Effector memory CD4-positive, alpha-beta T cell (primary cell): ENCODE data around the gene SNAP29.
"Not testable (repeated sequence)": the region's sequence is repeated elsewhere in the genome, so short reads cannot be mapped to it uniquely, and the experiment has no call there.

Experiments used
- DNase-seq, 3 donors: peaks; one replicate each; pipeline ENCODE4 v3.0.0-alpha.2; 2020
- H3K27ac ChIP-seq: 2 replicates; pipeline ENCODE4 v1.7.0; 2013; ENCODE audit warnings: mild to moderate bottlenecking, low read length, moderate library complexity; ENCODE audit not compliant: insufficient read depth, poor library complexity, severe bottlenecking
- H3K27me3 ChIP-seq: replicated peaks from 2 replicates; pipeline ENCODE4 v1.7.0; 2013; ENCODE audit warnings: mild to moderate bottlenecking, low read length; ENCODE audit not compliant: insufficient read depth, control insufficient read depth, poor library complexity, severe bottlenecking
- H3K36me3 ChIP-seq: 2 replicates; pipeline ENCODE4 v1.7.0; 2013; ENCODE audit warnings: mild to moderate bottlenecking, low read length, moderate library complexity; ENCODE audit not compliant: control insufficient read depth, insufficient read depth
- H3K4me1 ChIP-seq: 2 replicates; pipeline ENCODE4 v1.7.0; 2013; ENCODE audit warnings: low read length, mild to moderate bottlenecking; ENCODE audit not compliant: control insufficient read depth, insufficient read depth, poor library complexity, severe bottlenecking
- H3K4me3 ChIP-seq: 2 replicates; pipeline ENCODE4 v1.7.0; 2013; ENCODE audit warnings: low read length, low read depth, mild to moderate bottlenecking; ENCODE audit not compliant: insufficient read depth, poor library complexity, severe bottlenecking
- H3K9me3 ChIP-seq: 2 replicates; pipeline ENCODE4 v1.7.0; 2013; ENCODE audit warnings: mild to moderate bottlenecking, low read length, moderate library complexity; ENCODE audit not compliant: control insufficient read depth

The SNAP29 gene

GRCh38 chr22:20834206-20834605 lies 24.6 kb upstream of the SNAP29 start:
- H3K4me3 ChIP-seq, result no peak overlapping the region
- H3K36me3 ChIP-seq, result peaks cover 24% of the 10 kb centered on the region
- no peak overlapping the region for H3K27ac ChIP-seq
- DNase-seq, result no peak
- H3K9me3 ChIP-seq, result no peaks in the 10 kb centered on the region
- no peaks in the 10 kb centered on the region for H3K27me3 ChIP-seq
- peaks cover 2% of the 10 kb centered on the region for H3K4me1 ChIP-seq

- Histone ChIP-seq H3K36me3 (peaks cover 23% of the 10 kb centered on the region), H3K4me3 (no peak overlapping the region), H3K4me1 (peaks cover 2% of the 10 kb centered on the region), H3K27me3 (no peaks in the 10 kb centered on the region), H3K27ac (no peak overlapping the region), H3K9me3 (no peaks in the 10 kb centered on the region)
- no peak for DNase-seq
Observed at GRCh38 chr22:20834725-20835124, 24.1 kb upstream of the SNAP29 start.

GRCh38 chr22:20836987-20837823 lies 21.6 kb upstream of the SNAP29 start:
- Histone ChIP-seq H3K27me3 (no peaks in the 10 kb centered on the region), H3K36me3 (peaks cover 14% of the 10 kb centered on the region), H3K9me3 (no peaks in the 10 kb centered on the region), H3K27ac (no peak overlapping the region), H3K4me3 (no peak overlapping the region), H3K4me1 (peaks cover 6% of the 10 kb centered on the region)
- DNase-seq, result no peak

GRCh38 chr22:20839354-20839753 lies 19.5 kb upstream of the SNAP29 start:
- H3K27ac ChIP-seq, result not testable (repeated sequence)

GRCh38 chr22:20839837-20840645 lies 18.8 kb upstream of the SNAP29 start:
- Histone ChIP-seq H3K27ac (no peak overlapping the region), H3K4me1 (peaks cover 6% of the 10 kb centered on the region), H3K9me3 (no peaks in the 10 kb centered on the region), H3K27me3 (no peaks in the 10 kb centered on the region), H3K36me3 (no peaks in the 10 kb centered on the region), H3K4me3 (no peak overlapping the region)
- DNase-seq, result no peak

More at GRCh38 chr22:20839354-20839753, 19.5 kb upstream of the SNAP29 start:
- not testable (repeated sequence) for H3K36me3 ChIP-seq, H3K4me3 ChIP-seq, H3K9me3 ChIP-seq, H3K27me3 ChIP-seq, DNase-seq, H3K4me1 ChIP-seq

GRCh38 chr22:20840646-20841371 lies 18.0 kb upstream of the SNAP29 start:
- Histone ChIP-seq H3K4me3 (no peak overlapping the region), H3K4me1 (peaks cover 6% of the 10 kb centered on the region), H3K27me3 (no peaks in the 10 kb centered on the region), H3K27ac (no peak overlapping the region), H3K9me3 (no peaks in the 10 kb centered on the region), H3K36me3 (no peaks in the 10 kb centered on the region)
- no peak for DNase-seq

- Histone ChIP-seq H3K36me3 (no peaks in the 10 kb centered on the region), H3K4me1 (peaks cover 4% of the 10 kb centered on the region), H3K4me3 (no peak overlapping the region), H3K27me3 (no peaks in the 10 kb centered on the region), H3K9me3 (no peaks in the 10 kb centered on the region), H3K27ac (no peak overlapping the region)
- no peak for DNase-seq
Observed at GRCh38 chr22:20843501-20843900, 15.3 kb upstream of the SNAP29 start.

GRCh38 chr22:20844055-20845037 lies 14.5 kb upstream of the SNAP29 start:
- Histone ChIP-seq H3K36me3 (no peaks in the 10 kb centered on the region), H3K27me3 (no peaks in the 10 kb centered on the region), H3K27ac (no peak overlapping the region), H3K4me3 (no peak overlapping the region), H3K4me1 (peaks cover 4% of the 10 kb centered on the region), H3K9me3 (no peaks in the 10 kb centered on the region)
- DNase-seq, result no peak

- Histone ChIP-seq H3K9me3 (no peaks in the 10 kb centered on the region), H3K4me3 (no peak overlapping the region), H3K36me3 (no peaks in the 10 kb centered on the region), H3K27ac (no peak overlapping the region), H3K4me1 (no peaks in the 10 kb centered on the region), H3K27me3 (no peaks in the 10 kb centered on the region)
- DNase-seq, result no peak
Observed at GRCh38 chr22:20847318-20847822, 11.4 kb upstream of the SNAP29 start.
